Gastroesophageal sphincter (tissue), 4 donors: Measurements from ENCODE around the gene H1-8. TPM values are rescaled to one million over a fixed set of nuclear protein-coding genes. Genes with fewer than 3 reads are reported as not detected.

Experiments
- ATAC-seq: fragments of 150-250 bp; one replicate; pipeline ENCODE4 v1.9.1; 2016; ENCODE audit warnings: mild to moderate bottlenecking, moderate library complexity
- H3K27ac ChIP-seq, 4 donors: fragments of 200-600 bp; sonication (generic) in 3 of 4; 1 replicate in 3 of 4; 2 replicates in 1 of 4; pipeline ENCODE4 v1.5.1; 2016 to 2019
- H3K27me3 ChIP-seq: fragments of 200-600 bp; sonication (generic); one replicate; pipeline ENCODE4 v1.5.1; 2019
- H3K36me3 ChIP-seq, 2 donors: fragments of 200-600 bp; sonication (generic); one replicate each; pipeline ENCODE4 v1.5.1; 2019; ENCODE audit warnings: control low read depth in 1 of 2
- H3K4me1 ChIP-seq, 3 donors: fragments of 200-600 bp; sonication (generic); 1 replicate in 2 of 3; 2 replicates in 1 of 3; pipeline ENCODE4 v1.5.1; 2016 to 2019; ENCODE audit warnings: control low read depth in 2 of 3
- H3K4me3 ChIP-seq, 2 donors: fragments of 200-600 bp; sonication (generic); one replicate each; pipeline ENCODE4 v1.5.1; 2019; ENCODE audit warnings: mild to moderate bottlenecking in 1 of 2, moderate library complexity in 1 of 2
- H3K9me3 ChIP-seq, 3 donors: fragments of 200-600 bp; sonication (generic); one replicate each; pipeline ENCODE4 v1.5.1; 2017 to 2019; ENCODE audit warnings: control low read depth in 2 of 3
- CTCF ChIP-seq, 4 experiments: fragments of 200-600 bp in 2 of 4; fragments of 450-650 bp in 2 of 4; sonication (generic) in 1 of 4; IDR thresholded peaks; one replicate each; pipeline ENCODE4 v1.5.1; 2017 to 2019; ENCODE audit warnings: antibody characterized with exemption in 4 of 4, mild to moderate bottlenecking in 2 of 4, moderate library complexity in 2 of 4
- EP300 ChIP-seq: sonication (generic); formaldehyde crosslinking; IDR thresholded peaks from one replicate; pipeline ENCODE4 v1.6.1; 2017; ENCODE audit warnings: antibody characterized with exemption, mild to moderate bottlenecking
- POLR2A ChIP-seq, 2 donors: fragments of 450-650 bp; IDR thresholded peaks; one replicate each; pipeline ENCODE4 v1.6.1; 2017; ENCODE audit warnings: antibody characterized with exemption in 2 of 2, mild to moderate bottlenecking in 2 of 2, moderate library complexity in 1 of 2
- POLR2AphosphoS5 ChIP-seq: sonication (generic); formaldehyde crosslinking; IDR thresholded peaks from one replicate; pipeline ENCODE4 v1.6.1; 2017; ENCODE audit warnings: antibody characterized with exemption
- WGBS, 2 donors: methylation state at CpG; one replicate each; pipeline ENCODE4 v1.1.5; 2018; ENCODE audit warnings: low coverage in 1 of 2; 5-methylcytosine and 5-hydroxymethylcytosine counted together
- total RNA-seq, 4 donors: library from RNA; depleted of rRNA; stranded (reverse); fragments of >200 nt; gene quantifications; one replicate each; pipeline ENCODE4 v1.1.0, GENCODE V29; 2016

H1-8 gene
- total RNA-seq, 4 donors from 2014 or later: not detected

- Histone ChIP-seq H3K27ac (peak overlapping the region in 3 of 4 donors; percentile 46 to 77 (median 64)), H3K36me3 (peaks cover 0 to 94% of the 10 kb centered on the region in 2 donors), H3K9me3 (no peaks in the 10 kb centered on the region), H3K4me1 (peaks cover 0 to 36% (median 18%) of the 10 kb centered on the region in 3 donors), H3K27me3 (no peaks in the 10 kb centered on the region), H3K4me3 (no peak overlapping the region)
- 93% methylated on average over 3 of the region's 18 CpGs for WGBS, 2 donors
- TF ChIP-seq POLR2A (IDR thresholded peaks at IDR 0.05) (no peak), CTCF (IDR thresholded peaks at IDR 0.05) (no peak), EP300 (no peak), POLR2AphosphoS5 (no peak)
- peak; percentile 50 for ATAC-seq
Measured at GRCh38 chr3:129576514-129577352, 33.8 kb downstream of the H1-8 start.

GRCh38 chr3:129577366-129577765 is 34.4 kb downstream of the H1-8 start:
- no peak overlapping the region for H3K4me3 ChIP-seq
- WGBS, 2 donors: no CpG with 5 or more reads among the region's 17 CpGs
- ATAC-seq: peak; percentile 25
- H3K9me3 ChIP-seq: no peaks in the 10 kb centered on the region
- H3K27me3 ChIP-seq: no peaks in the 10 kb centered on the region
- H3K27ac ChIP-seq: peak overlapping the region in 3 of 4 donors; percentile 46 to 77 (median 64)
- TF ChIP-seq CTCF (IDR thresholded peaks at IDR 0.05) (no peak), POLR2A (IDR thresholded peaks at IDR 0.05) (no peak), EP300 (no peak), POLR2AphosphoS5 (no peak)
- H3K36me3 ChIP-seq: peaks cover 0 to 94% of the 10 kb centered on the region in 2 donors
- H3K4me1 ChIP-seq: peaks cover 0 to 36% (median 18%) of the 10 kb centered on the region in 3 donors

- Histone ChIP-seq H3K4me3 (no peak overlapping the region), H3K36me3 (peaks cover 0 to 94% of the 10 kb centered on the region in 2 donors), H3K27me3 (no peaks in the 10 kb centered on the region), H3K4me1 (peaks cover 0 to 36% (median 18%) of the 10 kb centered on the region in 3 donors), H3K9me3 (no peaks in the 10 kb centered on the region), H3K27ac (peak overlapping the region in 3 of 4 donors; percentile 46 to 77 (median 64))
- peak; percentile 44 for ATAC-seq
- TF ChIP-seq EP300 (no peak), CTCF (IDR thresholded peaks at IDR 0.05) (no peak), POLR2A (IDR thresholded peaks at IDR 0.05) (no peak), POLR2AphosphoS5 (no peak)
- WGBS, 2 donors: 35 to 80% methylated on average over 2 to 3 of the region's 21 CpGs
Measured at GRCh38 chr3:129577925-129578786, 35.2 kb downstream of the H1-8 start.

GRCh38 chr3:129579991-129580390 is 37.0 kb downstream of the H1-8 start:
- Histone ChIP-seq H3K27ac (no peak overlapping the region), H3K4me1 (peaks cover 0 to 36% (median 18%) of the 10 kb centered on the region in 3 donors), H3K9me3 (no peaks in the 10 kb centered on the region), H3K4me3 (no peak overlapping the region), H3K36me3 (peaks cover 0 to 93% of the 10 kb centered on the region in 2 donors), H3K27me3 (no peaks in the 10 kb centered on the region)
- TF ChIP-seq POLR2AphosphoS5 (no peak), POLR2A (IDR thresholded peaks at IDR 0.05) (no peak), EP300 (no peak), CTCF (IDR thresholded peaks at IDR 0.05) (no peak)
- WGBS, 2 donors: 100% methylated on average over 1 to 2 of the region's 10 CpGs
- ATAC-seq: no peak
